GM18505 (cell line): ENCODE results near the gene HMGXB3.

Experiments
- ATAC-seq: cut with Tn5 transposase; IDR thresholded peaks from one replicate; pipeline ENCODE4 v1.9.1; 2021; ENCODE audit not compliant: unreplicated experiment
- POLR2A ChIP-seq: IDR thresholded peaks from 4 replicates; pipeline ENCODE4 v1.6.1; 2011; ENCODE audit warnings: borderline replicate concordance; ENCODE audit not compliant: insufficient read depth, insufficient read length; ENCODE audit errors: extremely low read depth

The HMGXB3 gene

GRCh38 chr5:150000256-150000989, at the start of gene HMGXB3, which contains the start of gene TIGD6:
Gene HMGXB3 (plus strand): TSS chr5:150000739. CDS start chr5:150004853, 4,114 bp downstream.
Gene TIGD6 (minus strand): TSS chr5:150000654. CDS start chr5:149996348, 4,306 bp downstream.
- ATAC-seq: peak; percentile 87

GRCh38 chr5:149951138-149951749, 49.3 kb upstream of the HMGXB3 start:
- no peak for TF ChIP-seq POLR2A
- no peak for ATAC-seq

More at GRCh38 chr5:150000256-150000989, at the start of gene HMGXB3, which contains the start of gene TIGD6:
- peak; percentile 97 for TF ChIP-seq POLR2A

GRCh38 chr5:149953436-149954121, 47.0 kb upstream of the HMGXB3 start:
- no peak for ATAC-seq
- no peak for TF ChIP-seq POLR2A

GRCh38 chr5:149954798-149955197, 45.7 kb upstream of the HMGXB3 start:
- TF ChIP-seq POLR2A: no peak
- no peak for ATAC-seq

GRCh38 chr5:149956685-149957084, 43.9 kb upstream of the HMGXB3 start:
- TF ChIP-seq POLR2A: no peak

GRCh38 chr5:149957855-149958254, 42.7 kb upstream of the HMGXB3 start:
- TF ChIP-seq POLR2A: no peak
- no peak for ATAC-seq

More at GRCh38 chr5:149956685-149957084, 43.9 kb upstream of the HMGXB3 start:
- no peak for ATAC-seq

- peak; percentile 13 for TF ChIP-seq POLR2A
- ATAC-seq: no peak
Measured at GRCh38 chr5:149959406-149960236, 40.9 kb upstream of the HMGXB3 start.

GRCh38 chr5:149960272-149961185, 40.0 kb upstream of the HMGXB3 start, which contains the start of gene SLC26A2:
Gene SLC26A2 (plus strand): TSS chr5:149960758. CDS start chr5:149977653, 16,895 bp downstream.
- ATAC-seq: peak; percentile 98
- TF ChIP-seq POLR2A: peak; percentile 97

GRCh38 chr5:149961186-149961685, 39.3 kb upstream of the HMGXB3 start:
- no peak for TF ChIP-seq POLR2A
- ATAC-seq: no peak

GRCh38 chr5:149961957-149962409, 38.6 kb upstream of the HMGXB3 start:
- ATAC-seq: no peak
- no peak for TF ChIP-seq POLR2A

- ATAC-seq: no peak
- TF ChIP-seq POLR2A: no peak
Measured at GRCh38 chr5:149962601-149963300, 37.8 kb upstream of the HMGXB3 start.

GRCh38 chr5:149963729-149964128, 36.8 kb upstream of the HMGXB3 start:
- TF ChIP-seq POLR2A: no peak
- ATAC-seq: no peak

GRCh38 chr5:149966946-149967345, 33.6 kb upstream of the HMGXB3 start:
- TF ChIP-seq POLR2A: no peak

More at GRCh38 chr5:149966946-149967345, 33.6 kb upstream of the HMGXB3 start:
- no peak for ATAC-seq
